SK-N-SH (cell line): ENCODE measurements around the gene SPTBN5. TPM values are rescaled to one million over a fixed set of nuclear protein-coding genes. Genes with fewer than 3 reads are reported as not detected.
A peak's percentile ranks its signal among the peaks of the same experiment; 100 is the strongest.

ENCODE experiments used
- CTCF ChIA-PET: fragments of 300-600, 350-600 bp; formaldehyde crosslinking; extraction: SDS; loops from one replicate; lab custom pipeline; 2021; lab: Yijun Ruan, JAX
- POLR2A ChIA-PET: fragments of 350-600 bp; sonication (Branson Sonifier 250); formaldehyde crosslinking; extraction: SDS; loops from one replicate; lab custom pipeline; 2020; ENCODE audit warnings: antibody characterized with exemption, inconsistent platforms; lab: Yijun Ruan, JAX
- DNase-seq: peaks from one replicate; pipeline ENCODE4 v3.0.0; 2012
- H2AFZ ChIP-seq: fragments of 200-600 bp; sonication (generic); 2 replicates; pipeline ENCODE4 v1.8.1; 2016; ENCODE audit warnings: antibody characterized with exemption, mild to moderate bottlenecking, low read depth
- H3F3A ChIP-seq: fragments of 200-600 bp; sonication (generic); replicated peaks from 2 replicates; pipeline ENCODE3; 2016; ENCODE audit warnings: antibody characterized with exemption, mild to moderate bottlenecking; ENCODE audit not compliant: insufficient read depth
- H3K27ac ChIP-seq, 2 experiments: fragments of 200-500 bp in 1 of 2; fragments of 200-600 bp in 1 of 2; sonication (Bioruptor generic) in 1 of 2; sonication (generic), shearing (Covaris generic) in 1 of 2; 2 replicates each; pipeline versions ENCODE4 v1.5.1 to v1.6.1; 2014 to 2016; ENCODE audit warnings: low read depth in 2 of 2, inconsistent platforms in 1 of 2, low read length in 1 of 2, mild to moderate bottlenecking in 1 of 2, mixed read lengths in 1 of 2
- H3K27me3 ChIP-seq: fragments of 200-600 bp; sonication (generic), shearing (Covaris generic); 2 replicates; pipeline ENCODE4 v1.6.1; 2016; ENCODE audit warnings: mixed run types; ENCODE audit not compliant: insufficient read depth
- H3K36me3 ChIP-seq, 2 experiments: fragments of 200-500 bp in 1 of 2; fragments of 200-600 bp in 1 of 2; sonication (Bioruptor generic) in 1 of 2; sonication (generic) in 1 of 2; replicated peaks in 1 of 2; 2 replicates each; pipeline versions ENCODE3 to v1.5.1; 2014 to 2016; ENCODE audit warnings: low read length in 1 of 2, mild to moderate bottlenecking in 1 of 2; ENCODE audit not compliant: insufficient read depth in 2 of 2, control insufficient read depth in 1 of 2
- H3K4me1 ChIP-seq, 2 experiments: fragments of 200-500 bp in 1 of 2; fragments of 200-600 bp in 1 of 2; sonication (Bioruptor generic) in 1 of 2; sonication (generic), shearing (Covaris generic) in 1 of 2; 2 replicates each; pipeline versions ENCODE4 v1.5.1 to v1.6.1; 2014 to 2016; ENCODE audit warnings: low read depth in 1 of 2, low read length in 1 of 2, mixed run types in 1 of 2; ENCODE audit not compliant: insufficient read depth in 2 of 2, control insufficient read depth in 1 of 2
- H3K4me2 ChIP-seq: fragments of 200-600 bp; sonication (generic), shearing (Covaris generic); 2 replicates; pipeline ENCODE4 v1.6.1; 2017; ENCODE audit warnings: mixed run types
- H3K4me3 ChIP-seq, 2 experiments: fragments of 200-500 bp in 1 of 2; fragments of 200-600 bp in 1 of 2; sonication (Bioruptor generic) in 1 of 2; sonication (generic), shearing (Covaris generic) in 1 of 2; 2 replicates each; pipeline versions ENCODE4 v1.5.1 to v1.8.1; 2014 to 2016; ENCODE audit warnings: low read depth in 2 of 2, inconsistent platforms in 1 of 2, low read length in 1 of 2, mild to moderate bottlenecking in 1 of 2, mixed read lengths in 1 of 2, moderate library complexity in 1 of 2
- H3K79me2 ChIP-seq: fragments of 200-600 bp; sonication (generic); 2 replicates; pipeline ENCODE4 v1.8.1; 2017; ENCODE audit warnings: mild to moderate bottlenecking; ENCODE audit not compliant: insufficient read depth
- H3K9ac ChIP-seq: fragments of 200-600 bp; sonication (generic); 2 replicates; pipeline ENCODE4 v1.6.1; 2017; ENCODE audit warnings: mixed run types
- H3K9me2 ChIP-seq: fragments of 200-600 bp; sonication (generic); 2 replicates; pipeline ENCODE4 v1.6.1; 2017; ENCODE audit warnings: mixed run types
- H3K9me3 ChIP-seq: fragments of 200-600 bp; sonication (generic); 2 replicates; pipeline ENCODE4 v1.6.1; 2017; ENCODE audit warnings: mixed run types, mild to moderate bottlenecking, moderate library complexity
- H4K20me1 ChIP-seq: fragments of 200-600 bp; sonication (generic); 2 replicates; pipeline ENCODE4 v1.6.1; 2017; ENCODE audit warnings: mild to moderate bottlenecking, mixed run types; ENCODE audit not compliant: insufficient read depth
- CHD2 ChIP-seq: fragments of 150-350 bp; IDR thresholded peaks from 2 replicates; pipeline ENCODE4 v1.6.1; 2018; ENCODE audit warnings: low read length; ENCODE audit not compliant: partially characterized antibody
- CTCF ChIP-seq: fragments of 200-600 bp; sonication (generic); IDR thresholded peaks from 2 replicates; pipeline ENCODE4 v1.6.1; 2017; ENCODE audit warnings: antibody characterized with exemption, mild to moderate bottlenecking, moderate library complexity
- ELF1 ChIP-seq: IDR thresholded peaks from 2 replicates; pipeline ENCODE4 v1.4.0; 2012
- EP300 ChIP-seq, 2 experiments: IDR thresholded peaks; 2 replicates each; pipeline versions ENCODE4 v1.4.0 to v1.6.1; 2012; ENCODE audit warnings: borderline replicate concordance in 1 of 2, low read depth in 1 of 2, low read length in 1 of 2
- FOXM1 ChIP-seq: IDR thresholded peaks from 2 replicates; pipeline ENCODE4 v1.4.0; 2012; ENCODE audit warnings: low read depth, mild to moderate bottlenecking
- GABPA ChIP-seq: IDR thresholded peaks from 2 replicates; pipeline ENCODE4 v1.4.0; 2012; ENCODE audit warnings: low read depth, mild to moderate bottlenecking
- GATA2 ChIP-seq: sonication (generic); formaldehyde crosslinking; IDR thresholded peaks from 2 replicates; pipeline ENCODE4 v1.5.0; 2020; ENCODE audit warnings: mild to moderate bottlenecking, missing genetic modification reagents
- IRF3 ChIP-seq: fragments of 150-350 bp; IDR thresholded peaks from 2 replicates; pipeline ENCODE4 v1.6.1; 2016; ENCODE audit warnings: mild to moderate bottlenecking, low read depth, low read length
- MEF2A ChIP-seq: IDR thresholded peaks from 2 replicates; pipeline ENCODE4 v1.4.0; 2012; ENCODE audit warnings: low read depth, borderline replicate concordance
- NFIC ChIP-seq: IDR thresholded peaks from 2 replicates; pipeline ENCODE4 v1.4.0; 2012; ENCODE audit warnings: borderline replicate concordance
- NRF1 ChIP-seq: IDR thresholded peaks from 2 replicates; pipeline ENCODE4 v1.6.1; 2012; ENCODE audit warnings: low read depth, mild to moderate bottlenecking, low read length
- PBX3 ChIP-seq: IDR thresholded peaks from 2 replicates; pipeline ENCODE4; 2012
- RAD21 ChIP-seq: IDR thresholded peaks from 2 replicates; pipeline ENCODE4 v1.6.1; 2012; ENCODE audit warnings: mild to moderate bottlenecking, low read length
- RCOR1 ChIP-seq: fragments of 150-350 bp; IDR thresholded peaks from 2 replicates; pipeline ENCODE4 v1.6.1; 2017; ENCODE audit warnings: antibody characterized with exemption, low read length
- RXRA ChIP-seq: IDR thresholded peaks from 2 replicates; pipeline ENCODE4 v1.4.0; 2012; ENCODE audit warnings: low read depth, mild to moderate bottlenecking, borderline replicate concordance
- SIN3A ChIP-seq: IDR thresholded peaks from 2 replicates; pipeline ENCODE4 v1.6.1; 2012; ENCODE audit warnings: low read depth, mild to moderate bottlenecking, low read length, moderate library complexity, borderline replicate concordance
- TCF12 ChIP-seq: IDR thresholded peaks from 2 replicates; pipeline ENCODE4 v1.4.0; 2012
- WGBS: methylation state at CpG from one replicate; pipeline ENCODE4 v1.1.6; 2017; ENCODE audit warnings: low lambda C conversion rate; 5-methylcytosine and 5-hydroxymethylcytosine counted together
- polyA plus RNA-seq, 3 experiments: library from polyadenylated mRNA; depleted of rRNA; stranded (reverse); fragments of >200 nt; gene quantifications; 2 replicates each; pipeline ENCODE4 v1.2.3, GENCODE V29; 2012

The SPTBN5 gene
- polyA plus RNA-seq, 1 of the 3 experiments (the other 2 are of a cell fraction) = 0.23 TPM

GRCh38 chr15:41839781-41840491 lies 53.9 kb downstream of the SPTBN5 start:
- no peak for TF ChIP-seq GABPA
- no peak for TF ChIP-seq CTCF
- TF ChIP-seq RAD21 = no peak
- no peak for TF ChIP-seq NFIC
- TF ChIP-seq PBX3 = no peak
- no peak for TF ChIP-seq ELF1
- no peak for TF ChIP-seq IRF3
- TF ChIP-seq RXRA = no peak
- no peak for TF ChIP-seq SIN3A
- TF ChIP-seq FOXM1 = no peak
- TF ChIP-seq TCF12 = no peak
- TF ChIP-seq EP300 (IDR thresholded peaks at IDR 0.05; ENCODE audit: borderline replicate concordance in 1 of 2, low read depth in 1 of 2, low read length in 1 of 2) = no peak
- no peaks in the 10 kb centered on the region for H4K20me1 ChIP-seq
- H3F3A ChIP-seq = no peaks in the 10 kb centered on the region
- CTCF ChIA-PET = no interaction called here
- H3K9me2 ChIP-seq = no peaks in the 10 kb centered on the region
- no peaks in the 10 kb centered on the region for H3K27me3 ChIP-seq
- H3K36me3 ChIP-seq = peaks cover 0 to 3% of the 10 kb centered on the region in 2 experiments
- H3K4me3 ChIP-seq = no peak overlapping the region
- H3K9ac ChIP-seq = no peak overlapping the region
- peak overlapping the region in 1 of 2 experiments; percentile 19; a peak in 1 of 4 replicates for H3K27ac ChIP-seq
- no peaks in the 10 kb centered on the region for H3K9me3 ChIP-seq
- DNase-seq = no peak
- H3K79me2 ChIP-seq = no peaks in the 10 kb centered on the region
- no peak overlapping the region for H2AFZ ChIP-seq
- 96% methylated on average over 12 of the region's 16 CpGs for WGBS
- POLR2A ChIA-PET = interaction anchor here (0.6 kb wide), 1 partner anchor 55 kb away, joined by 3 read pairs; no protein-coding TSS in a partner anchor
- H3K4me2 ChIP-seq = no peak overlapping the region
- H3K4me1 ChIP-seq = peaks cover 3 to 15% of the 10 kb centered on the region in 2 experiments; a peak in 2 of 4 replicates

- Histone ChIP-seq H3K4me3 (no peak within 1 kb of the TSS), H3F3A (no peaks in the 10 kb centered on the region), H4K20me1 (no peaks in the 10 kb centered on the region), H3K9me3 (no peaks in the 10 kb centered on the region), H3K79me2 (no peaks in the 10 kb centered on the region), H3K36me3 (peaks cover 0 to 3% of the 10 kb centered on the region in 2 experiments), H2AFZ (no peak within 1 kb of the TSS), H3K27me3 (no peaks in the 10 kb centered on the region), H3K4me1 (peaks cover 3 to 15% of the 10 kb centered on the region in 2 experiments; a peak in 2 of 4 replicates), H3K9ac (no peak within 1 kb of the TSS), H3K4me2 (no peak within 1 kb of the TSS), H3K9me2 (no peaks in the 10 kb centered on the region), H3K27ac (no peak within 1 kb of the TSS; a peak in 1 of 4 replicates)
- ChIA-PET POLR2A (no interaction called here), CTCF (interaction anchor here (0.9 to 1.5 kb wide), 2 partner anchors 12 to 66 kb away, joined by 5 read pairs; no protein-coding TSS in a partner anchor)
- DNase-seq = no peak
- 85% methylated on average over 4 of the region's 6 CpGs for WGBS
- TF ChIP-seq IRF3 (no peak), CHD2 (no peak), EP300 (IDR thresholded peaks at IDR 0.05; ENCODE audit: borderline replicate concordance in 1 of 2, low read depth in 1 of 2, low read length in 1 of 2) (no peak), RCOR1 (no peak), RAD21 (no peak), TCF12 (no peak), PBX3 (no peak), MEF2A (no peak), NRF1 (no peak), GATA2 (no peak)
Measured at GRCh38 chr15:41838400-41838897, 55.4 kb downstream of the SPTBN5 start, which contains the start of gene PLA2G4B. Gene PLA2G4B (plus strand): TSS chr15:41838847. CDS start chr15:41838914, 67 bp downstream.
